ENCODE data around the gene SRSF7. TPM values are rescaled to one million over a fixed set of nuclear protein-coding genes. Genes with fewer than 3 reads are reported as not detected.
A peak's percentile ranks its signal among the peaks of the same experiment; 100 is the strongest.

SRSF7 gene
- total and polyA plus RNA-seq, 9 of the 15 experiments (the other 6 are each of a cell fraction or from before 2014, with no cell fraction given): 219 to 726 (median 375) TPM

DNA sequence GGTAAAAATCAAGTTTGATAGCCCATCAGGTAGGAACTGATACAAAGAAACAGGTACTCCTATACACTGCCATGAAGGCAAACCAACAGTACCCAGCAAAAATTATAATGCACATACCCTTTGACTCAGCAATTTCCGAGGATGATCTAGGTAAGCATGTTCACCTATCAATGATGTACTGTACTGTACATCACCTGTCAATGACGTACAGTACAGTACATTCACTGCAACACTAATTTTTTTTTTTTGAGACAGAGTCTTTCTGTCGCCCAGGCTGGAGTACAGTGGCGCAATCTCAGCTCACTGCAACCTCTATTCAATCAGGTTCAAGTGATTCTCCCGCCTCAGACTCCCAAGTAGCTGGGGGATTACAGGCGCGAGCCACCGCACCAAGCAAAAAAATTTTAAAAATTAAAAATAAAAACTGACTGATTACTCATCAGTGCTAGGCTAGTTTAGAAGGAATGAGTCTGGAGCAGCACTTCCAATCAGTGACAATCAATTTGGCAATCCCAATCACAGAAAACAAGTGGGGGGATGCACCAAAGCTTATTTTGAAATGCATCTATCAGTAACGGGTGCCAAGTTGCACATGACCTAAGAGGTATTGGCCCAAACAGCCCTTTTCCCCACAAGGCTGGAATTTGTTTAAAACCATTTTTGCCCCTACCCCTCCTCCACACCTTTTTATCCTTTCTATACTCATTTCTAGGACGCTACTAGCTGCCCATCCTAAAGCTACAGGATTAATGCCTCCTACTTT lies 8.2 kb downstream of the SRSF7 start (continued):
- TF ChIP-seq, protein P1, sequence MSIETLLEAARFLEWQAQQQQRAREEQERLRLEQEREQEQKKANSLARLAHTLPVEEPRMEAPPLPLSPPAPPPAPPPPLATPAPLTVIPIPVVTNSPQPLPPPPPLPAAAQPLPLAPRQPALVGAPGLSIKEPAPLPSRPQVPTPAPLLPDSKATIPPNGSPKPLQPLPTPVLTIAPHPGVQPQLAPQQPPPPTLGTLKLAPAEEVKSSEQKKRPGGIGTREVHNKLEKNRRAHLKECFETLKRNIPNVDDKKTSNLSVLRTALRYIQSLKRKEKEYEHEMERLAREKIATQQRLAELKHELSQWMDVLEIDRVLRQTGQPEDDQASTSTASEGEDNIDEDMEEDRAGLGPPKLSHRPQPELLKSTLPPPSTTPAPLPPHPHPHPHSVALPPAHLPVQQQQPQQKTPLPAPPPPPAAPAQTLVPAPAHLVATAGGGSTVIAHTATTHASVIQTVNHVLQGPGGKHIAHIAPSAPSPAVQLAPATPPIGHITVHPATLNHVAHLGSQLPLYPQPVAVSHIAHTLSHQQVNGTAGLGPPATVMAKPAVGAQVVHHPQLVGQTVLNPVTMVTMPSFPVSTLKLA (conservative IDR thresholded peaks at IDR 0.05): no peak
- TF ChIP-seq, protein P2, sequence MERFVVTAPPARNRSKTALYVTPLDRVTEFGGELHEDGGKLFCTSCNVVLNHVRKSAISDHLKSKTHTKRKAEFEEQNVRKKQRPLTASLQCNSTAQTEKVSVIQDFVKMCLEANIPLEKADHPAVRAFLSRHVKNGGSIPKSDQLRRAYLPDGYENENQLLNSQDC (CRISPR knock-in tag; IDR thresholded peaks at IDR 0.05): no peak
- TF ChIP-seq RAD21 (CRISPR knock-in tag; conservative IDR thresholded peaks at IDR 0.05 in 1 of 2, IDR thresholded peaks at IDR 0.05 in 1 of 2) (no peak), POLR2A (conservative IDR thresholded peaks at IDR 0.05) (peak; percentile 46), RREB1 (CRISPR knock-in tag; IDR thresholded peaks at IDR 0.05) (no peak), RBM22 (IDR thresholded peaks at IDR 0.05; ENCODE audit: low read depth, low read length, poor library complexity, severe bottlenecking) (peak; percentile 10), HMG20B (CRISPR knock-in tag; IDR thresholded peaks at IDR 0.05) (no peak), MBD2 (IDR thresholded peaks at IDR 0.05; ENCODE audit: borderline replicate concordance, low read depth) (no peak), ZNF12 (CRISPR knock-in tag; IDR thresholded peaks at IDR 0.05) (no peak), PRDM10 (IDR thresholded peaks at IDR 0.05; ENCODE audit: partially characterized antibody) (no peak)
- TF ChIP-seq, protein P3, sequence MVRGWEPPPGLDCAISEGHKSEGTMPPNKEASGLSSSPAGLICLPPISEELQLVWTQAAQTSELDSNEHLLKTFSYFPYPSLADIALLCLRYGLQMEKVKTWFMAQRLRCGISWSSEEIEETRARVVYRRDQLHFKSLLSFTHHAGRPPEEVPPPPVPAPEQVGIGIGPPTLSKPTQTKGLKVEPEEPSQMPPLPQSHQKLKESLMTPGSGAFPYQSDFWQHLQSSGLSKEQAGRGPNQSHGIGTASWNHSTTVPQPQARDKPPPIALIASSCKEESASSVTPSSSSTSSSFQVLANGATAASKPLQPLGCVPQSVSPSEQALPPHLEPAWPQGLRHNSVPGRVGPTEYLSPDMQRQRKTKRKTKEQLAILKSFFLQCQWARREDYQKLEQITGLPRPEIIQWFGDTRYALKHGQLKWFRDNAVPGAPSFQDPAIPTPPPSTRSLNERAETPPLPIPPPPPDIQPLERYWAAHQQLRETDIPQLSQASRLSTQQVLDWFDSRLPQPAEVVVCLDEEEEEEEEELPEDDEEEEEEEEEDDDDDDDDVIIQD (CRISPR knock-in tag; IDR thresholded peaks at IDR 0.05): no peak
- TF ChIP-seq, protein P4, sequence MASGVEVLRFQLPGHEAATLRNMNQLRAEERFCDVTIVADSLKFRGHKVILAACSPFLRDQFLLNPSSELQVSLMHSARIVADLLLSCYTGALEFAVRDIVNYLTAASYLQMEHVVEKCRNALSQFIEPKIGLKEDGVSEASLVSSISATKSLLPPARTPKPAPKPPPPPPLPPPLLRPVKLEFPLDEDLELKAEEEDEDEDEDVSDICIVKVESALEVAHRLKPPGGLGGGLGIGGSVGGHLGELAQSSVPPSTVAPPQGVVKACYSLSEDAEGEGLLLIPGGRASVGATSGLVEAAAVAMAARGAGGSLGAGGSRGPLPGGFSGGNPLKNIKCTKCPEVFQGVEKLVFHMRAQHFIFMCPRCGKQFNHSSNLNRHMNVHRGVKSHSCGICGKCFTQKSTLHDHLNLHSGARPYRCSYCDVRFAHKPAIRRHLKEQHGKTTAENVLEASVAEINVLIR (CRISPR knock-in tag; IDR thresholded peaks at IDR 0.05): no peak

Measured in K562 (cell line).